Skeletal muscle satellite cell (primary cell): ENCODE measurements around the gene KRCC1.
A peak's percentile ranks its signal among the peaks of the same experiment; 100 is the strongest.
"Not testable (repeated sequence)": the region's sequence is repeated elsewhere in the genome, so short reads cannot be mapped to it uniquely, and the experiment has no call there.

Experiments
- H3K27me3 ChIP-seq: 2 replicates; pipeline ENCODE4 v1.7.0; 2013; ENCODE audit warnings: low read length; ENCODE audit not compliant: control insufficient read depth, insufficient read depth
- H3K36me3 ChIP-seq: 2 replicates; pipeline ENCODE4 v1.7.0; 2013; ENCODE audit warnings: mild to moderate bottlenecking, control low read depth, low read length; ENCODE audit not compliant: insufficient read depth
- H3K4me1 ChIP-seq: 2 replicates; pipeline ENCODE4 v1.7.0; 2013; ENCODE audit warnings: low read length; ENCODE audit not compliant: control insufficient read depth, insufficient read depth
- H3K4me2 ChIP-seq: 2 replicates; pipeline ENCODE4 v1.7.0; 2013; ENCODE audit warnings: mild to moderate bottlenecking, low read length
- H3K4me3 ChIP-seq: 2 replicates; pipeline ENCODE4 v1.7.0; 2013; ENCODE audit warnings: low read length
- H3K9ac ChIP-seq: 2 replicates; pipeline ENCODE4 v1.7.0; 2013; ENCODE audit warnings: mild to moderate bottlenecking, low read depth, low read length, moderate library complexity
- H3K9me3 ChIP-seq: replicated peaks from 2 replicates; pipeline ENCODE4 v1.7.0; 2013; ENCODE audit warnings: mild to moderate bottlenecking, control low read depth, low read length

Gene KRCC1

DNA sequence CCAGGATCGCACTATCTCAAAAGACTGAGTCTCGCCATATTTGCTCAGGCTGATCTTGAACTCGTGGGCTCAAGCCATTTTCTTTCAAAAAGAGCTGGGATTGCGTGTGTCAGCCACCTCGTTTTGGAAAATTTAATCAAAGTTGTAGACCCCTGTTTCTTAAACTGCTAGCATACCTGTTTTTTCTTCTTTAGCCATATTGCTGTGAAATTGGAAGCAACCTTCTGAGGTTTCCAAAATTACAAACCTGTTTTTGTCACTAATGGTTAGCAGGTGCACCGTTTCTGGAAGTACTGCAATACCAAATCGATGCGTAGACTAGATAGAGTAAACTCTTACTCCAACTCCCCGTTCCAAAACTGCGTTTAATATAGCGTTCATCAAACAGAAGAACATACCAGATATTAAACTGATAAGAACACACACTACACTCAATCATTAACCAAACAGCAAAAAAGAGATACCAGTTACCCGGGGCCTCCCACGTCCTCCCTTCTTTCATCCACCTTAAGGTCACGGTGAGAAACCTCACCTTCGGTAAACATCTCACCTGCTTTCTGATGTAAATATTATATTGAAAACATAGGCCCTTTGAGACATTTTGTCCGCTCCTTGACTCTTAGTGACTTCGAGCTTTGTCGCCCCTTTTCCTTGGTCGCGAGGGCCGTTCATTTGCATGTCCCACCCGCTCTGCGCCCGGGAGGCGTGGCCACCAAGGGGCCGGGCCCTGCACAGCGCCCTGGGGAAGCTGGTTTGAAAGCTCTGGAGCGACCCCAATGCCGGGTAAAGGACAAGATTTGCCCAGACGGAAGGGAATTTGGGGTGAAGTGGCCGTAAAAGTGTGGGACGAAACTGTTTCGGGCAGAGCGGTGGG, 39.3 kb downstream of the KRCC1 start, which contains the start of gene RNU2-63P:
Gene RNU2-63P (minus strand): TSS at position 462 of the 874 bp plus-strand sequence.
- no peaks in the 10 kb centered on the region for H3K9me3 ChIP-seq
- peak within 1 kb of the TSS; percentile 74 for H3K4me3 ChIP-seq
- peak within 1 kb of the TSS; percentile 87 for H3K9ac ChIP-seq
- no peaks in the 10 kb centered on the region for H3K4me1 ChIP-seq
- no peaks in the 10 kb centered on the region for H3K36me3 ChIP-seq
- H3K27me3 ChIP-seq: peaks cover 5% of the 10 kb centered on the region
- peak within 1 kb of the TSS; percentile 97 for H3K4me2 ChIP-seq

DNA sequence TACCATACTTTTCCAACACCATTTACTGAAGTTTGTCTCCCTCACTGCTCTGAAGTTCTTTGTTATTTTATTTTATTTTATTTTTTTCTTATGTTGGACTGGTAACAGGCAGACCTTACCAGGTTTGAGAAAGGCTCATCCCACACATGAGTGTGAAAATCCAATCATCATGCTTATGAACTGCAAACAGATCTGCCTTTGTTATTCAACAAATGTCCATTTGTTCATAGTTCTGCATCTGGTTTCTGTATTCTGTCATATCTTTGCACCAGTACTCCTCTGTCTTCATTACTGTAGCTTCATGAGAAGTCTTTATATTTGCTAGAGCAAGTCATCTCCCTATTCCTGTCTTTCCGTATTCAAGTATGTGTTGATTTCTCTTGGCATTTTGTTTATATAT, 44.6 kb downstream of the KRCC1 start:
- Histone ChIP-seq H3K9me3 (no peaks in the 10 kb centered on the region), H3K36me3 (no peaks in the 10 kb centered on the region), H3K4me2 (no peak overlapping the region), H3K9ac (no peak overlapping the region), H3K4me3 (no peak overlapping the region), H3K4me1 (no peaks in the 10 kb centered on the region), H3K27me3 (peaks cover 16% of the 10 kb centered on the region)

DNA sequence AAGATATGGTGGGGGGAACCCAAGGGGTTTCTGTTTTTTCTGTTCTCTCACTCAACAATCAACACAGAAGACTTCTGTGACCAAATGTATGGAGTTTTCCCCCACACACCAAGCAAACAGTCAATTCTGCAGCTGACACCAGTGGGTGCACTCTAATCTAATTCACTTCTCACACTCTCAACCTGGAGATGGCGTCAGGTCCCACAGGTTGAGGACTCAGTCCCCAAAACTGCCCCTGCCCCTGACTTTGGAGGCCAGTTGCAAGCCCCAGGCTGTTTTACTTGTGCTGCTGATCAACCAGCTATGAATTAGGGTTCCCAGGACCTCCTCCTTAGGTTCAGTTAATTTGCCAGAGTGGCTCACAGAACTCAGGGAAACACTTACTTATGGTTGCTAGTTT, 45.4 kb downstream of the KRCC1 start:
- Histone ChIP-seq H3K27me3 (peaks cover 16% of the 10 kb centered on the region), H3K4me3 (no peak overlapping the region), H3K9ac (no peak overlapping the region), H3K4me1 (no peaks in the 10 kb centered on the region), H3K36me3 (no peaks in the 10 kb centered on the region), H3K9me3 (no peaks in the 10 kb centered on the region), H3K4me2 (no peak overlapping the region)

DNA sequence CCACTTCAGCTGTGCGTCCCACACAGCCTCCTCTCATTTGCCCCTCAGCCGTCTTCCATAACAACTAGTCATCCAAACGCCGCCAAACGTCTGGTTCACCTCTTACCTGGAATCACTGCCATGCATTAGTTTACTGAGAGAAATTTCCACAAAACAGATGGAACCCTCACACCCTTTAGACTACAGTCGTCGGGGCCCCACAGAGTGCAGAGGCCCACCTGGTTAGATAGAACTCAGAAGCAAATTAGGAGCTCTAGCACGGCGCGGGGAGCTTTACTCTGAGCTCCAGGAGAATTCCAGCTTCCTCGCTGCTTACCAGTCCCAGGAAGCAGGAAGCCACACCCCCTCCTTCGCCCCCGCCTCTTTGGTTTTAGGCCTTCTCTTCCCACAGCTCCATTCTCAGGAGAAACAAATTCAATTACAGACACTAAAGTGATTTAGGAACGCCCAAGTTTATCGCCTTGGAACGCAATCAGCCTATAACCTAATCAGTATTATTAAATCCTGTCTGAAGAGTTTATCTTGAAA, 48.6 kb downstream of the KRCC1 start:
- H3K4me1 ChIP-seq: no peaks in the 10 kb centered on the region
- peaks cover 20% of the 10 kb centered on the region for H3K27me3 ChIP-seq
- no peaks in the 10 kb centered on the region for H3K9me3 ChIP-seq
- H3K36me3 ChIP-seq: no peaks in the 10 kb centered on the region
- H3K4me3 ChIP-seq: no peak overlapping the region
- H3K9ac ChIP-seq: no peak overlapping the region
- no peak overlapping the region for H3K4me2 ChIP-seq

DNA sequence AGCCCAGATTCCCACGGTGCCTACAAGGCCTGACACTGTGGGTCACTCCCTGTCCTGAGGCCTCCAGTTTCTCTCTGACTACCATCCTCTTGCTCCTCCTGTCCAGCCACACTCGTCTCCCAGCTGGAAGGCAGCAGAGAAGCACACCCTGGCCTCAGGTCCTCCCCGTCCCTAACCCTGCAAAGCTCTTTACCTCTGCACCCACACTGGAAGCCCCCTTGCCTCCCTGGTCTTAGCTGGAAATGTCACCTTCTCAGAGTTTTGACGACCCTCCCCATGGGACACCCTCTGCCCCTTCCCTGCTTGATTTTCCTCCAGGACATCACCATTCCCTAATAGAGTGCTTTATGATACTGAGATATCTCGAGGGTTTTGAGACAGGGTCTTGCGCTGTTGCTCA, 49.8 kb downstream of the KRCC1 start:
- Histone ChIP-seq H3K4me3 (no peak overlapping the region), H3K4me1 (no peaks in the 10 kb centered on the region), H3K9me3 (no peaks in the 10 kb centered on the region), H3K4me2 (no peak overlapping the region), H3K9ac (no peak overlapping the region), H3K36me3 (no peaks in the 10 kb centered on the region), H3K27me3 (peaks cover 12% of the 10 kb centered on the region)

DNA sequence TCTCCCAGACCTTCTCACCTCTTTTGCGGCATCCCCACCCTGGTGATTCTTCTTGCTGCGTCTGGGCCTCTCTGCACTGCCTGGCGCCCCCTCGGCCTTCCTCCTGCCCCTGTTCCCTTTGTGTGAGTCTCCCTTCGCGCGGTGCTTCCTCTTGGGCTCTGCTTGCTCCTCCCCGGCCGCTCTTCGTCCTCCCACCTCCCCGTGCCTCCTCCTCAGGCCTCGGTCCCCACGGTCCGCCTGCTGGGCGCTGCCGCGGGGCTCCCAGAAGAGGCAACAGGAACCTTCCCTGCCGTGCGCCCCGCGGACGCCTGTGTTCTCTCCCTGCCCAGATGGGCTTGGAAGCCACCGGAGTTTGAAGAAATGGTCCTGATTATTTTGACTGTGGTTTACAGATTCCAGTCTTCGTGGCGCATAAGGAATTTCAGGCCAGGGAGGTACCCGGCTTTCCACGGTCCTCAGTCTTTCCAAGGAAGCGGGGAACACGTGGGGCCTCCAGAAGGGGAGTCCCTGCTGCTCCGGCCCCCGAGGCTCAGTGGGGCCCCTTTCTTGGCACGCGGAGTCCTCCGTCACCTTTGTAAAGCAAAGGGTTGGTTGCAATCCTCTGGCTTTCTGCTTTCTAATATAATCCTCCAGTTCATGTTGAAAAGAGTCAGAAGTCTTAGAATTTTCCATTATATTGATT, 52.4 kb downstream of the KRCC1 start:
- Histone ChIP-seq H3K9ac (no peak overlapping the region), H3K36me3 (no peaks in the 10 kb centered on the region), H3K4me2 (no peak overlapping the region), H3K27me3 (peaks cover 4% of the 10 kb centered on the region), H3K9me3 (no peaks in the 10 kb centered on the region), H3K4me3 (no peak overlapping the region), H3K4me1 (no peaks in the 10 kb centered on the region)

DNA sequence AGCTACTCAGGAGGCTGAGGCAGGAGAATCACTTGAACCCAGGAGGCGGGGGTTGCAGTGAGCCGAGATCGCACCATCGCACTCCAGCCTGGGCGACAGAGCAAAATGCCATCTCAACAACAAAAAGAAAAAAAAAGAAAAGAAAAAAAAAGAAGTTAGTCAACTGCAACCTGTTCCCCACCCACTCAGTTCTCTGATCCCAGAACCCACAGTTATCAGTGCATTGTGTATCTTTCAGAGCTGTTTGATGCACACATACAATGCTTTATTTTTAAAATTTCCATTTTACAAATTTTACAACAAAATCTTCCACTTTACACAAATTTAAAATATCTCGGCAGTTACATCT, 53.2 kb downstream of the KRCC1 start:
- H3K4me3 ChIP-seq: no peak overlapping the region
- H3K9me3 ChIP-seq: no peaks in the 10 kb centered on the region
- no peaks in the 10 kb centered on the region for H3K36me3 ChIP-seq
- no peak overlapping the region for H3K9ac ChIP-seq
- no peaks in the 10 kb centered on the region for H3K4me1 ChIP-seq
- peaks cover 4% of the 10 kb centered on the region for H3K27me3 ChIP-seq
- H3K4me2 ChIP-seq: no peak overlapping the region

DNA sequence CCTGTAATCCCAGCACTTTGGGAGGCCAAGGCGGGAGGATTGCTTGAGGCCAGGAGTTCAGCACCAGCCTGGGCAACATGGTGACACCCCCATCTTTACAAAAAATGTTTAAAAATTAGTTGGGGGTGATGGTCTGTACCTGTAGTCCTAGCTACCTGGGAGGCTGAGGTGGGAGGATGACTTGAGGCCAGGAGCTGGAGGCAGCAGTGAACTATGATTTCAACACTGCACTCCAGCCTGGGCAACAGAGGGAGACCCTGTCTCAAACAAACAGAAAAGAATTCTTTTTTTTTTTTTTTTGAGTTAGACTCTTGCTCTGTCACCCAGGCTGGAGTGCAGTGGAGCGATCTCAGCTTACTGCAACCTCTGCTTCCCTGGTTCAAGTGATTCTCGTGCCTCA, 55.1 kb downstream of the KRCC1 start:
- H3K9ac ChIP-seq: not testable (repeated sequence)

DNA sequence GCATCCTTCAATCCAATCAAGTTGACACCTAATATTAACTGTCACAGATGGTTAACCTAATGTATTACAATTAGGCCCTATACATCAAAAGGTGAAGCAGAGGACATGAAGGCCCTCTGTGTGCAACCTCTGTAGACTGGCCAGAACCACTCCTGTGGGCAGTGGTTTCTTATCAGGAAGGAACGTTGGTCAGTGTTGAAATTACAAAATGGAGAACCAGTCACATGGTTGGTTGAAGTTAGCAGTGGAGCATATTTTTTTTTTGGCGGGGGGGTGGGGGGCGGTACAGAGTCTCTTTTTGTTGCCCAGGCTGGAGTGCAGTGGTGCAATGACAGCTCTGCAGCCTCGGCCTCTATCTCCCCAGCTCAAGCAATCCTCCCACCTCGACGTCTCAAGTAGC, 59.0 kb downstream of the KRCC1 start:
- Histone ChIP-seq H3K27me3 (no peaks in the 10 kb centered on the region), H3K36me3 (no peaks in the 10 kb centered on the region), H3K4me1 (no peaks in the 10 kb centered on the region), H3K4me3 (no peak overlapping the region), H3K9ac (no peak overlapping the region), H3K4me2 (no peak overlapping the region), H3K9me3 (no peaks in the 10 kb centered on the region)

More for the DNA sequence above, 55.1 kb downstream of the KRCC1 start:
- not testable (repeated sequence) for H3K4me2 ChIP-seq, H3K4me3 ChIP-seq, H3K27me3 ChIP-seq, H3K4me1 ChIP-seq, H3K9me3 ChIP-seq, H3K36me3 ChIP-seq

DNA sequence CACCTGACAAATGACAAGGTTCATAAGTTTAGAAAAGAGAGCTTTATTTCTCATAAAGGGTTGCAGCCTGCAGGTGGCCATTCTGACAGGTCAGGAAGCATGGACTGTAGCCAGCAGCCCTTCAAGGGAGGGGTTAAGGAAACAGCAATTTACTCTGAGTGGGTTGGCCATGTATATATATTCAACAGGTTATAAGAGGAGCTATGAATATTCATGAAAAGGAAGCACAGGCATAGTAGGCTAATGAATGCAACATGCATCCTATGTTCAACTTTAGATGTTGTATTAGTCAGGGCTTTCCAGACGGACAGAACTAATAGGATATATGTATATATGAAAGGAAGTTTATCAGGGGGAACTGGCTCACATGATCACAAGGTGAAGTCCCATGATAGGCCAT, 59.8 kb downstream of the KRCC1 start:
- H3K9ac ChIP-seq: no peak overlapping the region
- no peak overlapping the region for H3K4me3 ChIP-seq
- no peaks in the 10 kb centered on the region for H3K9me3 ChIP-seq
- no peak overlapping the region for H3K4me2 ChIP-seq
- H3K27me3 ChIP-seq: no peaks in the 10 kb centered on the region
- H3K36me3 ChIP-seq: no peaks in the 10 kb centered on the region
- H3K4me1 ChIP-seq: no peaks in the 10 kb centered on the region

DNA sequence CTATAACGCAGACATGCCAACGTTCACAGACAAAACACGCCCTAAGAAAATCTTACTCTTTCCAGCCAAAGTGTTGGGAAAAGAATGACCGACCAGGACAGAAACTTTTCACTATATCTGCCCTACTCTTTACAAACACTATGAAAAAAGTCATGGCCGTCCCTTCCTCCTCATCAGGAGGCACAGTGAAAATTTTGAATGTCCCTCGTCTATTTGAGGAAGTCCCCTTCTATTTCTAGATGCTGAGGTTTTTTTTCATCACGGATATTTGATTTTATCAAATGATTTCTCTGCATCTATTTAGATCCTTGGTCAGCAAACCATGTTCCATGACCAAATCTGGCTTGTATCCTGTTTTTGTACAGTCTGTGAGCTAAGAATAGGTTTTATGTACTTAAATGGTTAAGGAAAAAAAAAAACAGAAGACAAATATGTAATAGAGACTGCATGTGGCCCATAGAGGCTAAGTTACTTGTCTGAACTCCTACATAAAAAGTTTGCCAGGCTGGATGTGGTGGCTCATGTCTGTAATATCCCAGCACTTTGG, 61.2 kb downstream of the KRCC1 start:
- H3K4me1 ChIP-seq, H3K4me3 ChIP-seq, H3K27me3 ChIP-seq, H3K9ac ChIP-seq, H3K4me2 ChIP-seq, H3K9me3 ChIP-seq, H3K36me3 ChIP-seq: not testable (repeated sequence)
